Esophagus muscularis mucosa (tissue), 4 donors: ENCODE results near the gene TRAF5. TPM values are rescaled to one million over a fixed set of nuclear protein-coding genes. Genes with fewer than 3 reads are reported as not detected.
"Not testable (repeated sequence)": the region's sequence is repeated elsewhere in the genome, so short reads cannot be mapped to it uniquely, and the experiment has no call there.

ENCODE experiments used
- DNase-seq: peaks from one replicate; pipeline ENCODE4 v3.0.0-alpha.2; 2017; ENCODE audit errors: extremely low spot score
- H3K27ac ChIP-seq, 4 donors: fragments of 200-600 bp; sonication (generic); replicated peaks in 1 of 4; 1 replicate in 3 of 4; 2 replicates in 1 of 4; pipeline ENCODE4 v1.5.1; 2016 to 2019; ENCODE audit warnings: mild to moderate bottlenecking in 1 of 4
- H3K27me3 ChIP-seq, 4 donors: fragments of 200-600 bp; sonication (generic); one replicate each; pipeline versions ENCODE4 v1.5.1 to v1.6.0; 2016 to 2019
- H3K36me3 ChIP-seq, 4 donors: fragments of 200-600 bp; sonication (generic); one replicate each; pipeline ENCODE4 v1.5.1; 2016 to 2019
- H3K4me1 ChIP-seq, 4 donors: fragments of 200-600 bp; sonication (generic); one replicate each; pipeline ENCODE4 v1.5.1; 2016 to 2019
- H3K4me3 ChIP-seq, 4 donors: fragments of 200-600 bp; sonication (generic); 1 replicate in 2 of 4; 2 replicates in 2 of 4; pipeline ENCODE4 v1.5.1; 2016 to 2019; ENCODE audit warnings: mild to moderate bottlenecking in 4 of 4, moderate library complexity in 1 of 4
- H3K9me3 ChIP-seq, 4 donors: fragments of 200-600 bp; sonication (generic); 1 replicate in 3 of 4; 2 replicates in 1 of 4; pipeline ENCODE4 v1.5.1; 2016 to 2019
- CTCF ChIP-seq, 3 experiments: fragments of 200-600 bp in 2 of 3; fragments of 450-650 bp in 1 of 3; sonication (generic) in 2 of 3; IDR thresholded peaks; one replicate each; pipeline ENCODE4 v1.5.1; 2017 to 2019; ENCODE audit warnings: antibody characterized with exemption in 3 of 3, mild to moderate bottlenecking in 2 of 3, moderate library complexity in 1 of 3
- EP300 ChIP-seq: sonication (generic); formaldehyde crosslinking; IDR thresholded peaks from one replicate; pipeline ENCODE4 v1.6.1; 2017; ENCODE audit warnings: antibody characterized with exemption
- POLR2A ChIP-seq: fragments of 450-650 bp; IDR thresholded peaks from one replicate; pipeline ENCODE4 v1.6.1; 2017; ENCODE audit warnings: antibody characterized with exemption, moderate library complexity, mild to moderate bottlenecking, low read depth
- POLR2AphosphoS5 ChIP-seq, 2 donors: sonication (generic); formaldehyde crosslinking; IDR thresholded peaks; one replicate each; pipeline ENCODE4 v1.6.1; 2017; ENCODE audit warnings: antibody characterized with exemption in 2 of 2
- WGBS: methylation state at CpG from one replicate; pipeline ENCODE4 v1.1.5; 2018; 5-methylcytosine and 5-hydroxymethylcytosine counted together
- intact Hi-C: fragments of 100-400 bp; cut with DNase I; formaldehyde crosslinking; loops from one replicate; pipeline ENCODE4 v1.15.1; 2023
- total RNA-seq, 4 donors: library from RNA; depleted of rRNA; stranded (reverse); fragments of >200 nt; gene quantifications; one replicate each; pipeline versions ENCODE4 v1.1.0 to v1.2.1, GENCODE V29; 2016

Gene TRAF5
- total RNA-seq, 4 donors from 2014 or later, result 14.9 to 29.7 (median 23.9) TPM

- 96% methylated on average over 3 of the region's 3 CpGs for WGBS
- intact Hi-C loops, result no loop called here
- no peaks in the 10 kb centered on the region for H3K27me3 ChIP-seq
These were observed 85.0 kb downstream of the TRAF5 start for GRCh38 chr1:211411639-211412038.

GRCh38 chr1:211415700-211416099, 89.1 kb downstream of the TRAF5 start:
- Histone ChIP-seq H3K9me3 (no peaks in the 10 kb centered on the region), H3K4me1 (peaks cover 0 to 10% (median 7%) of the 10 kb centered on the region in 4 donors), H3K27ac (peak overlapping the region in 1 of 4 donors; percentile 76), H3K27me3 (no peaks in the 10 kb centered on the region), H3K36me3 (no peaks in the 10 kb centered on the region), H3K4me3 (peak overlapping the region in 3 of 4 donors; percentile 59 to 65 (median 60))
- intact Hi-C loops, result no loop called here
- 93% methylated on average over 2 of the region's 2 CpGs for WGBS
- DNase-seq, result no peak
- TF ChIP-seq POLR2A, result no peak
- no peak for TF ChIP-seq CTCF (IDR thresholded peaks at IDR 0.05)
- TF ChIP-seq EP300, result no peak
- TF ChIP-seq POLR2AphosphoS5 (IDR thresholded peaks at IDR 0.05), result no peak

More at GRCh38 chr1:211411639-211412038, 85.0 kb downstream of the TRAF5 start:
- Histone ChIP-seq H3K9me3 (peaks cover 0 to 4% (median 0%) of the 10 kb centered on the region in 4 donors), H3K4me3 (no peak overlapping the region), H3K4me1 (peaks cover 0 to 4% (median under 1%) of the 10 kb centered on the region in 4 donors), H3K36me3 (no peaks in the 10 kb centered on the region), H3K27ac (no peak overlapping the region)
- DNase-seq, result no peak
- TF ChIP-seq POLR2A (no peak), POLR2AphosphoS5 (IDR thresholded peaks at IDR 0.05) (no peak), EP300 (no peak), CTCF (IDR thresholded peaks at IDR 0.05) (no peak)

GRCh38 chr1:211416246-211416627, 89.6 kb downstream of the TRAF5 start:
- H3K27ac ChIP-seq, result peak overlapping the region; percentile 62 to 78 (median 76)
- DNase-seq, H3K9me3 ChIP-seq, H3K36me3 ChIP-seq, intact Hi-C loops, H3K27me3 ChIP-seq, H3K4me1 ChIP-seq: not testable (repeated sequence)
- peak overlapping the region; percentile 59 to 65 (median 61) for H3K4me3 ChIP-seq
- peak in 2 of 3 experiments; percentile 6 to 13 for TF ChIP-seq CTCF (IDR thresholded peaks at IDR 0.05)
- 10% methylated on average over 5 of the region's 43 CpGs for WGBS

- whole genome bisulfite sequencing, result 12% methylated on average over 12 of the region's 46 CpGs
- H3K4me1 ChIP-seq, H3K9me3 ChIP-seq, intact Hi-C loops, H3K36me3 ChIP-seq, DNase-seq, H3K27me3 ChIP-seq: not testable (repeated sequence)
- Histone ChIP-seq H3K27ac (peak overlapping the region; percentile 62 to 78 (median 76)), H3K4me3 (peak overlapping the region; percentile 59 to 65 (median 61))
These were observed 90.1 kb downstream of the TRAF5 start for GRCh38 chr1:211416628-211417323.

- TF ChIP-seq EP300 (no peak), CTCF (IDR thresholded peaks at IDR 0.05) (no peak), POLR2AphosphoS5 (IDR thresholded peaks at IDR 0.05) (no peak)
- H3K36me3 ChIP-seq, result no peaks in the 10 kb centered on the region
- H3K27ac ChIP-seq, result no peak overlapping the region
- H3K4me1 ChIP-seq, result peaks cover 0 to 10% (median 7%) of the 10 kb centered on the region in 4 donors
- intact Hi-C loops, result no loop called here
- H3K4me3 ChIP-seq, result no peak overlapping the region
- no peak for DNase-seq
- no peaks in the 10 kb centered on the region for H3K9me3 ChIP-seq
- no peaks in the 10 kb centered on the region for H3K27me3 ChIP-seq
- WGBS, result 88% methylated on average over 2 of the region's 2 CpGs
These were observed 93.8 kb downstream of the TRAF5 start for GRCh38 chr1:211420389-211420788.
